ENCODE measurements around the gene LPAR1.

Gene LPAR1

DNA sequence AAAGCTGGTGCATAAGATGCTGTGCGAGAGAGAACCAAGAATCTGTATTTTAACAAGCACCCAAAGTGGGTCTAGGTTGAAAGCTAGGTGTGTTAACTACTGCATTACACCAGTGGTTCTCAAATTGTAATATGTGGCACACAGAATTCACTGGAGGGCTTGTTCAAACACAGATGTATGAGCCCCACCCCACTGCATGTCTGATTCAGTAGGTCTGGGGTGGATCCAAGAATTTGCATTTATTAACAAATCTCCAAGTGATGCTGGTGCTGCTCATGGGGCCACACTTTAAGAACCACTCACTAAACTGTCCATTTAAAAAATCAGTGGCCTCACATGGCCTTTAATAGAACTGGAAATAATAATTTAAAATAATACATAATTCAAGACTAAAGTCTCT, 40.4 kb downstream of the LPAR1 start:
- Mint-ChIP-seq H3K27ac (no peak overlapping the region), H3K4me1 (ENCODE audit: low read depth) (no peaks in the 10 kb centered on the region), H3K36me3 (ENCODE audit: low read depth) (no peaks in the 10 kb centered on the region), H3K9me3 (peaks cover 2% of the 10 kb centered on the region), H3K4me3 (no peak overlapping the region), H3K27me3 (no peaks in the 10 kb centered on the region)
- no peak for DNase-seq

GRCh38 chr9:110996436-110997220, 41.6 kb downstream of the LPAR1 start:
- Mint-ChIP-seq H3K27me3 (no peaks in the 10 kb centered on the region), H3K4me3 (no peak overlapping the region), H3K36me3 (ENCODE audit: low read depth) (no peaks in the 10 kb centered on the region), H3K9me3 (peaks cover 2% of the 10 kb centered on the region), H3K4me1 (ENCODE audit: low read depth) (no peaks in the 10 kb centered on the region), H3K27ac (no peak overlapping the region)
- DNase-seq: no peak

DNA sequence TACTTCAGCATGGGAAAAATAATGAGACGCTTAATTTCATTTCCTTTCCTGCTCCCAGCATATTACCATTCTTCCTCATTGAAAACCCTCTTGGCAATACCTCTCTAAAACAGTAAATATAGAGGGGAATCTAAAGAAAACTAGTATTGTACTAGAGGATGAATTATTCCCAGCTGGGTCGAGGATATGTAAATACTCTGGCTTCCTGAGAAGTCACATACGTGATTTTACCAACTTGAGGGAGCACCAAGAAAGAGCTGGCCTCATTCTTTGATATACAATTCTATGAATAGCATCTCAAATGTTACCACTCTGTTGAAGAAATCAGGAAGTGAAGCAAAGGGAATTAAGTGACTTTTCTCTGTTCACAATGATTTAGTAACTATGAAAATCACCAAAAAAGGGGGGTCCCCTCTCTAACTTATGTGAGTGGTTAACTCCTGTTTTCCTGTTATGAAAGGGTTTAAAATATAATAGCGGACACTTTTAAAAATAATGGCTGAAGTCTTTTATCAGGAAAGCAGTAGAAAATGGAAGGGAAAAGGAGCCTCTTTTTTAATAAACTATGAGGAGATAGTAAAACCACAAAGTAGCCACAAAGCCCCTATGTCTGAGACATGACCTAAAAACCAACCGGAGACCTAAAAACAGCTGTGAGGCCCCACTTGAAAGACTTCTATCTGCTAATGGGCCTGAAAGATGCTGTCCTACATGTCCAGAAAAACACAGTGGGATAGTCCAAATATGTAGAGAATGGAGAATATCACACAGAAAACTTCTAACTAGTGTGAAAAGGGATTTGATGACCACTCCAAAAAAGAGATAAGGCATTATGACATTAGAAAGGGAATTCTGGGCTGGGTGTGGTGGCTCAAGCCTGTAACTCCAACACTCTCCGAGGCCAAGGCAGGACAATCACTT, 42.6 kb downstream of the LPAR1 start:
- no peak overlapping the region for H3K4me3 Mint-ChIP-seq

DNA sequence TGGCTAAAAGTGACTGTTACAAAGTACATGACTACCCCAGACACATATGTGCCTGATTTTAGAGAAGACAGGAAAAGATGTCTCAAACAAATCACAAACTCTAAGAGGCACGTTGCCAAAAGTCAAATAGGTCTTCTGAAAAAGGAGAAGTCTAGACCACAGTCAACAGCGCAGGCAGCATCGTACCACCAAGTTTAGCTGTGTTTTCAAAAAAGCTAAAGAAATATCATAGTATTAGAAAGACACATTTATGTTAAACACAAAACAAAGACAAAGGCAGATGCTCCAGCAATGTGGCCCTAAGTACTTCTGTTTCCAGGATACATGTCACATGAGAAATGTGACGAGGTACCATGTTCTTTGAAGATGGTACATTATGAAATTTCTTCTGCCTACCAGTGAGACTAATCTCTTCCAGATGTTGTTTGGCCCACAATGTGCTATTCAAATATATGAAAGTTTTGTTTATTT, 43.5 kb downstream of the LPAR1 start:
- no peak for DNase-seq
- H3K36me3 Mint-ChIP-seq (ENCODE audit: low read depth): no peaks in the 10 kb centered on the region
- no peak overlapping the region for H3K4me3 Mint-ChIP-seq
- H3K9me3 Mint-ChIP-seq: peaks cover 2% of the 10 kb centered on the region
- H3K27ac Mint-ChIP-seq: no peak overlapping the region
- no peaks in the 10 kb centered on the region for H3K4me1 Mint-ChIP-seq (ENCODE audit: low read depth)
- H3K27me3 Mint-ChIP-seq: no peaks in the 10 kb centered on the region

More for the DNA sequence above, 42.6 kb downstream of the LPAR1 start:
- Mint-ChIP-seq H3K9me3 (peaks cover 2% of the 10 kb centered on the region), H3K27ac (no peak overlapping the region), H3K36me3 (ENCODE audit: low read depth) (no peaks in the 10 kb centered on the region), H3K27me3 (no peaks in the 10 kb centered on the region), H3K4me1 (ENCODE audit: low read depth) (no peaks in the 10 kb centered on the region)
- DNase-seq: no peak

DNA sequence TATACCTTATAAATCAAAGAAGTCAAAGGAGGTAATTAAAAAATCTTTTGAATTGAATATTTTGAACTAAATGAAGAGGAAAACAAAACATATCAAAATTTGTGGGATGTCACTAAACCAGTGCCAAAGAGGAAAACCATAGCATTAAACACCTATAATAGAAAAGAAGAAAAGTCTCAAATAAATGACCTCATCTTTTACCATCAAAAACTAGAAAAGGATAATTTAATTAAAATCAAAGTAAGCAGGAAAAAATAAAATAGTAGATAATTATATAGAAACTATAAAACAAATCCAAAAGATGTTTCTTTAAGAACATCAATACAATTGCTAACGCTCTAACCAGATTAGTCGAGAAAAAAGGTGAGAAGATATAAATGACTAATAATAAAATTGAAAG, 47.8 kb downstream of the LPAR1 start:
- Mint-ChIP-seq H3K36me3 (ENCODE audit: low read depth) (no peaks in the 10 kb centered on the region), H3K27ac (no peak overlapping the region), H3K4me3 (no peak overlapping the region), H3K27me3 (no peaks in the 10 kb centered on the region), H3K4me1 (ENCODE audit: low read depth) (no peaks in the 10 kb centered on the region), H3K9me3 (no peaks in the 10 kb centered on the region)
- DNase-seq: no peak

GRCh38 chr9:110986529-110986928, 51.7 kb downstream of the LPAR1 start:
- H3K4me3 Mint-ChIP-seq: no peak overlapping the region
- H3K27ac Mint-ChIP-seq: no peak overlapping the region
- H3K9me3 Mint-ChIP-seq: no peaks in the 10 kb centered on the region
- DNase-seq: no peak
- H3K36me3 Mint-ChIP-seq (ENCODE audit: low read depth): no peaks in the 10 kb centered on the region
- H3K27me3 Mint-ChIP-seq: no peaks in the 10 kb centered on the region
- no peaks in the 10 kb centered on the region for H3K4me1 Mint-ChIP-seq (ENCODE audit: low read depth)

DNA sequence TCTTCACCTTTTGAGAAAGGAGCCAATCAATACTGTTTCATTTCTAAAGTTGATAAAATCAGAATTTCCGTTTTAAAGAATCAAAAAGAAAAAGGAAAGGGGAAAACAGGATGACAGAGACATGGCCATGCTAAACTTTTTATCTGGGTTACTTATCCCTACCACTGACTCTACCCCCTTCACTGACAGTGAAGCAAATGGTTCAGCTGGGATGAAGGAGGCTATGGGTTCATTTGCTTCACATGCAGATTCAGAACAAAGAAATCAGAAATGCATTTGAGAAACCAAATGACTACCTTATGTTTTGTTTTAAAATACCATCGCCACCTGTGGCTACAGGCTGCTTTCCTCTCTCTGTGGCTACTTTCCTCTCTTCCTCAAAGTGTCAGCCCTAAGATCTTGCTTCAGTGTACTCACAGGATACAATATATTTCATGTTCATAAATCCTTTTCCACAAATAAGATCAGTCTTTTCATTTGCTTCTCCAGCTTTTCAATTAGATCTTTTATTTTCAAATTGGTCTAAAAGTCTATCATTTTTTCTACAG, 53.3 kb downstream of the LPAR1 start:
- Mint-ChIP-seq H3K4me3 (no peak overlapping the region), H3K9me3 (no peaks in the 10 kb centered on the region), H3K4me1 (ENCODE audit: low read depth) (no peaks in the 10 kb centered on the region), H3K27me3 (no peaks in the 10 kb centered on the region), H3K27ac (no peak overlapping the region), H3K36me3 (ENCODE audit: low read depth) (no peaks in the 10 kb centered on the region)
- DNase-seq: no peak

- no peaks in the 10 kb centered on the region for H3K9me3 Mint-ChIP-seq
- no peak overlapping the region for H3K4me3 Mint-ChIP-seq
- H3K27ac Mint-ChIP-seq: no peak overlapping the region
- H3K4me1 Mint-ChIP-seq (ENCODE audit: low read depth): no peaks in the 10 kb centered on the region
- H3K27me3 Mint-ChIP-seq: no peaks in the 10 kb centered on the region
- DNase-seq: no peak
- H3K36me3 Mint-ChIP-seq (ENCODE audit: low read depth): no peaks in the 10 kb centered on the region
Measured at GRCh38 chr9:110980261-110980660, 58.0 kb downstream of the LPAR1 start.

- no peaks in the 10 kb centered on the region for H3K9me3 Mint-ChIP-seq
- no peaks in the 10 kb centered on the region for H3K4me1 Mint-ChIP-seq (ENCODE audit: low read depth)
- DNase-seq: no peak
- no peak overlapping the region for H3K4me3 Mint-ChIP-seq
- no peak overlapping the region for H3K27ac Mint-ChIP-seq
- H3K27me3 Mint-ChIP-seq: no peaks in the 10 kb centered on the region
- H3K36me3 Mint-ChIP-seq (ENCODE audit: low read depth): no peaks in the 10 kb centered on the region
Measured at GRCh38 chr9:110979636-110980035, 58.6 kb downstream of the LPAR1 start.

DNA sequence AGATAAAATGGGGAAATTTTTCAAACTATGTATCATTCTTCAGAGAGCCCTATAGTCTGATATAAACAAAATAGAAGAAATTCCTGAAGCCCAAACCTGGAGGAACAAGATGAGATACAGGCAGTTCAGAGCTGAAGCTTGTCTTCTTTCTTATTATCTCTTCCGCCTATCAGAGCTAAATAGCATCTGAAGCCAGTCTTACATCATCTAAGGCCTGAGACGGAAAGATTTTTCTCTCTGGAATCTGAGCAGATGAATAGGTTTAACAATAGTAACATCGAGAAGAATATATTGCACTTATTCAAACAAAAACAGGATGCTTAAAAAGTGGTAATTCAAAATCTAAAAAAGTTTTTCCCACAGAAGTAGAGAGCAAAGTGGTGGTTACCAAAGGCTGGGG, 59.8 kb downstream of the LPAR1 start:
- Mint-ChIP-seq H3K27me3 (no peaks in the 10 kb centered on the region), H3K36me3 (ENCODE audit: low read depth) (no peaks in the 10 kb centered on the region), H3K4me1 (ENCODE audit: low read depth) (no peaks in the 10 kb centered on the region), H3K4me3 (no peak overlapping the region), H3K27ac (no peak overlapping the region), H3K9me3 (no peaks in the 10 kb centered on the region)
- DNase-seq: no peak

- no peaks in the 10 kb centered on the region for H3K4me1 Mint-ChIP-seq (ENCODE audit: low read depth)
- H3K4me3 Mint-ChIP-seq: no peak overlapping the region
- no peak overlapping the region for H3K27ac Mint-ChIP-seq
- H3K27me3 Mint-ChIP-seq: no peaks in the 10 kb centered on the region
- H3K9me3 Mint-ChIP-seq: no peaks in the 10 kb centered on the region
- no peaks in the 10 kb centered on the region for H3K36me3 Mint-ChIP-seq (ENCODE audit: low read depth)
- DNase-seq: no peak
Measured at GRCh38 chr9:110977259-110977709, 61.0 kb downstream of the LPAR1 start.

DNA sequence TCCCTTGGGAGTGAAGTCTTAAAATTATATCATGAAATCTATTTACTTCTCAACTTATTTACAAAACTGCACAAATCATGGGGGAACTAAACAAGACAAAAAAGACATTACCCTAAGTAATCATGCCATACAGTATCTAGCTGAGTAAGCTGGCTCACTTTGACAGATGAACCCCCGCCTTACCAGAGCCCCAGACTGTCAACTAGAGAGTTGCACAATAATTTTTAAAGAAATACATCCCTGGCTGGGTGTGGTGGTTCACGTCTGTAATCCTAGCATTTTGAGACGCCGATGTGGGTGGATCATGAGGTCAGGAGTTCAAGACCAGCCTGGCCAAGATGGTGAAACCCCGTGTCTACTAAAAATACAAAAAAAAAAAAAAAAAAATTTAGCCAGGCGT, 62.3 kb downstream of the LPAR1 start:
- Mint-ChIP-seq H3K4me1 (ENCODE audit: low read depth) (no peaks in the 10 kb centered on the region), H3K9me3 (no peaks in the 10 kb centered on the region), H3K27me3 (no peaks in the 10 kb centered on the region), H3K27ac (no peak overlapping the region), H3K36me3 (ENCODE audit: low read depth) (no peaks in the 10 kb centered on the region), H3K4me3 (no peak overlapping the region)
- no peak for DNase-seq

DNA sequence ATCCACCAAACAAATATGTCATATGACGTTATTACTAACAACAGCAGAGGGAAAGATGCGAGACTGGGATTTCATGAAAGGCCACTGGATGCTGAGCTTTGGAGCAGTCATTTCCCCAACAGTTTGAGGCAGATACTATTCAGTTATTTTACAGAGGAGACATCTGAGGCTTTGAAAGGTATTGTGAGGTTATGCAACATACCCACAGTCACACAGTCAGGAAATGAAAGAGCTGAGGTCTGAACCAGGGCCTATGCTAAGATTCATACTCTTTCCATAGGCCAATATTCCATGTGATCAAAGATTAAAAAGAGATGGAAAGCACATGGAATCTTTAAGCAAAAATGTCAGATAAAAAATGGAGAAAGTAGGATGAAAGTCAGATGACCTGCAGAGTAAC, 63.0 kb downstream of the LPAR1 start:
- no peak for DNase-seq
- Mint-ChIP-seq H3K27me3 (no peaks in the 10 kb centered on the region), H3K36me3 (ENCODE audit: low read depth) (no peaks in the 10 kb centered on the region), H3K27ac (no peak overlapping the region), H3K9me3 (no peaks in the 10 kb centered on the region), H3K4me1 (ENCODE audit: low read depth) (no peaks in the 10 kb centered on the region), H3K4me3 (no peak overlapping the region)

DNA sequence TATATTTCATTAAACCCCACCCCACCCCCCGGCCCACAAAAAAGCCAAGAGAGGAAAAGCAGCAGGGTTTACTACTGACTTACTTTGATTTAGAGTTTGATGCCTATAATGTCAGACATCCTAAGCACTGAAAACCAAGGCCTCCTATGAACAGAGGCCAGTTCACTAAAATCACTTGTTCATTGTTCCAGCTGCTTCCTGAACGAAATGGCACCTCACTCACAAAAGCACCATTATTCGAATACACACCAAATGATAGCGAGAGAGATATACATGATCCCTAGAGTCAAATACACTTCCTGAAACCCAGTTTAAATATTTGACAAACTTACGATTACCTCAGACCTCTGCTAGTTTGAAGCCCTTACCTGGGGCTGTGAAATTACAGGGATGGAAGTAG, 66.6 kb downstream of the LPAR1 start:
- DNase-seq: no peak
- Mint-ChIP-seq H3K27ac (no peak overlapping the region), H3K36me3 (ENCODE audit: low read depth) (no peaks in the 10 kb centered on the region), H3K4me3 (no peak overlapping the region), H3K9me3 (no peaks in the 10 kb centered on the region), H3K4me1 (ENCODE audit: low read depth) (no peaks in the 10 kb centered on the region), H3K27me3 (no peaks in the 10 kb centered on the region)

DNA sequence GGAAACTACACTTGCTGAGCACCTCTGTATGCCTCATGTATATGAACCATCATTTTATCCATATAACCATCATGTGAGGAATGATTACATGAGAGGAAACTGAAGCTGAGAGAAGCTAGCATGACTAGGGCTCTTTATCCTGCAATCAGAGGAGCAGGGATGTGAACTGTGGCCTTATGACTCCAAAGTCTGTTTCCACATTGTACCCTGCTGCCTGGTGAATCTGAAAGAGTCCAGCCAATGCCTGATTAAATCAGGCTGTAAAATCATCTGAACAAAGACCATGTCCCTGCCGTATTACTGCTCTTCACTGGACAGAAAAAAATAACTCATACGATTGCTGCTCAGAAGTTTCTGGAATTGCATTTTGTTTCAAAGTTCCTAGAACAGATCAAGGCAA, 67.0 kb downstream of the LPAR1 start:
- DNase-seq: no peak
- Mint-ChIP-seq H3K36me3 (ENCODE audit: low read depth) (no peaks in the 10 kb centered on the region), H3K27me3 (no peaks in the 10 kb centered on the region), H3K4me1 (ENCODE audit: low read depth) (no peaks in the 10 kb centered on the region), H3K27ac (no peak overlapping the region), H3K9me3 (no peaks in the 10 kb centered on the region), H3K4me3 (no peak overlapping the region)
